K562 (cell line): ENCODE data around the gene EXOC3L1. TPM values are rescaled to one million over a fixed set of nuclear protein-coding genes. Genes with fewer than 3 reads are reported as not detected.

ENCODE experiments used
- ATAC-seq: fragments of 200-7000 bp; cut with Tn5 transposase; 3 replicates; pipeline ENCODE4 v1.9.1; 2020; ENCODE audit warnings: moderate library complexity
- BruUV-seq: library from RNA; stranded (reverse); fragments of 400-500 nt; replicated peaks from 2 replicates; lab custom pipeline; 2021; lab: Mats Ljungman, UMichigan
- CTCF ChIA-PET: fragments of 300-600 bp; formaldehyde crosslinking; extraction: SDS; loops from one replicate; lab custom pipeline; 2021; ENCODE audit warnings: low intra/inter-chr PET ratio; lab: Yijun Ruan, JAX
- POLR2A ChIA-PET: fragments of 300-600, 350-650 bp; sonication (Branson Sonifier 250); formaldehyde crosslinking; extraction: SDS; loops from one replicate; lab custom pipeline; 2021; ENCODE audit warnings: antibody characterized with exemption, inconsistent platforms; lab: Yijun Ruan, JAX
- DNase-seq, 4 experiments: peaks; one replicate each; pipeline versions ENCODE4 v3.0.0 to v3.0.0-alpha.2; 2011 to 2018; ENCODE audit warnings: low spot score in 3 of 4, mixed read lengths in 3 of 4; ENCODE audit errors: extremely low read depth in 1 of 4
- FAIRE-seq: peaks from 2 replicates; lab custom pipeline; 2011; peaks lifted over from hg19 to GRCh38; lab: Jason Lieb, UNC
- H2AFZ ChIP-seq: 2 replicates; pipeline ENCODE4 v1.6.0; 2011; ENCODE audit warnings: low read depth, low read length, control low read depth, inconsistent platforms
- H3K27ac ChIP-seq: fragments of 200-600 bp; 3 replicates; pipeline ENCODE4 v1.8.0; 2011; ENCODE audit warnings: low read depth, mild to moderate bottlenecking, control low read depth, inconsistent platforms, low read length, moderate library complexity, mixed read lengths; ENCODE audit errors: extremely low read depth
- H3K27me3 ChIP-seq, 2 experiments: fragments of 300-600 bp in 1 of 2; 2 replicates in 1 of 2; 3 replicates in 1 of 2; pipeline versions ENCODE4 v1.6.0 to v1.8.0; 2011; ENCODE audit warnings: inconsistent platforms in 2 of 2, low read length in 2 of 2, mild to moderate bottlenecking in 1 of 2, mixed read lengths in 1 of 2, moderate library complexity in 1 of 2; ENCODE audit not compliant: control insufficient read depth in 2 of 2, insufficient read depth in 2 of 2
- H3K36me3 ChIP-seq: fragments of 300-600 bp; 3 replicates; pipeline ENCODE4 v1.8.0; 2011; ENCODE audit warnings: mild to moderate bottlenecking, low read length, inconsistent platforms; ENCODE audit not compliant: control insufficient read depth, insufficient read depth
- H3K4me1 ChIP-seq, 2 experiments: fragments of 200-600 bp in 1 of 2; replicated peaks in 1 of 2; 2 replicates in 1 of 2; 3 replicates in 1 of 2; pipeline versions ENCODE4 v1.5.1 to v1.8.0; 2011; ENCODE audit warnings: inconsistent platforms in 2 of 2, low read length in 2 of 2, mild to moderate bottlenecking in 1 of 2, mixed read lengths in 1 of 2, moderate library complexity in 1 of 2; ENCODE audit not compliant: control insufficient read depth in 2 of 2, insufficient read depth in 2 of 2
- H3K4me2 ChIP-seq: 2 replicates; pipeline ENCODE4 v1.6.1; 2011; ENCODE audit warnings: low read length, control low read depth, inconsistent platforms, mixed read lengths; ENCODE audit not compliant: insufficient read depth
- H3K4me3 ChIP-seq: fragments of 200-600 bp; sonication (generic), shearing (Covaris generic); 2 replicates; pipeline ENCODE4 v1.5.1; 2016; ENCODE audit warnings: control low read depth, inconsistent platforms
- H3K79me2 ChIP-seq: fragments of 200-600 bp; 3 replicates; pipeline ENCODE4 v1.8.0; 2011; ENCODE audit warnings: low read length, inconsistent platforms; ENCODE audit not compliant: control insufficient read depth, insufficient read depth
- H3K9ac ChIP-seq, 2 experiments: 2 replicates each; pipeline versions ENCODE4 v1.6.0 to v1.6.1; 2011; ENCODE audit warnings: low read depth in 2 of 2, low read length in 2 of 2, control low read depth in 1 of 2, inconsistent platforms in 1 of 2, mild to moderate bottlenecking in 1 of 2, mixed read lengths in 1 of 2; ENCODE audit not compliant: insufficient read depth in 1 of 2
- H3K9me1 ChIP-seq: one replicate; pipeline ENCODE4 v1.6.0; 2011; ENCODE audit warnings: inconsistent platforms, mild to moderate bottlenecking, low read length, moderate library complexity; ENCODE audit not compliant: control insufficient read depth, insufficient read depth
- H3K9me3 ChIP-seq: replicated peaks from 2 replicates; pipeline ENCODE4 v1.5.1; 2011; ENCODE audit warnings: low read depth, low read length, inconsistent platforms; ENCODE audit not compliant: control insufficient read depth, insufficient read depth
- H4K20me1 ChIP-seq: replicated peaks from 2 replicates; pipeline ENCODE4 v1.6.1; 2011; ENCODE audit warnings: low read length, inconsistent platforms, mixed read lengths; ENCODE audit not compliant: control insufficient read depth, insufficient read depth
- NUFIP1 ChIP-seq: fragments of 450-650 bp; IDR thresholded peaks from 2 replicates; pipeline ENCODE4 v1.6.1; 2018; ENCODE audit not compliant: partially characterized antibody
- PRMT5 ChIP-seq: sonication (generic); formaldehyde crosslinking; IDR thresholded peaks from 2 replicates; pipeline ENCODE4 v1.5.0; 2020; ENCODE audit warnings: missing genetic modification reagents
- RAD21 ChIP-seq, 2 experiments: fragments of 250-450 bp in 1 of 2; fragments of 450-650 bp in 1 of 2; sonication (Bioruptor Pico) in 1 of 2; formaldehyde crosslinking in 1 of 2; IDR thresholded peaks in 1 of 2; conservative IDR thresholded peaks in 1 of 2; 2 replicates each; pipeline versions ENCODE4 v1.4.0 to v1.8.0; 2020 to 2022; ENCODE audit warnings: mild to moderate bottlenecking in 2 of 2, moderate library complexity in 1 of 2
- SAFB2 ChIP-seq: fragments of 200-400 bp; formaldehyde crosslinking; IDR thresholded peaks from 2 replicates; pipeline ENCODE4 v1.6.1; 2018; ENCODE audit warnings: borderline replicate concordance, low read length, low read depth, moderate library complexity; ENCODE audit not compliant: severe bottlenecking
- SMARCA5 ChIP-seq: fragments of 450-650 bp; IDR thresholded peaks from 2 replicates; pipeline ENCODE4 v1.6.1; 2016
- SMARCB1 ChIP-seq: IDR thresholded peaks from 2 replicates; pipeline ENCODE4 v1.6.1; 2011; ENCODE audit warnings: improper control_type of control experiment, low read depth; ENCODE audit not compliant: insufficient read length
- SRF ChIP-seq, 2 experiments: fragments of 250-450, 450-650 bp in 1 of 2; sonication (Bioruptor Pico) in 1 of 2; sonication (generic) in 1 of 2; formaldehyde crosslinking; IDR thresholded peaks; 2 replicates each; pipeline versions ENCODE4 v1.5.0 to v1.5.1; 2020 to 2022; ENCODE audit warnings: mild to moderate bottlenecking in 1 of 2, missing genetic modification reagents in 1 of 2
- ZNF197 ChIP-seq: fragments of 200-800 bp; sonication (Bioruptor generic); IDR thresholded peaks from 2 replicates; pipeline ENCODE4 v1.6.1; 2016; ENCODE audit warnings: low read depth, missing genetic modification characterization, missing compliant biosample characterization
- ZNF644 ChIP-seq: fragments of 200-800 bp; sonication (Bioruptor generic); IDR thresholded peaks from 2 replicates; pipeline ENCODE4 v1.6.1; 2016; ENCODE audit warnings: low read depth, missing genetic modification characterization, missing compliant biosample characterization
- ZNF696 ChIP-seq: fragments of 250-450 bp; sonication (Bioruptor Pico); conservative IDR thresholded peaks from 2 replicates; pipeline ENCODE4 v1.4.0; 2020; ENCODE audit warnings: mild to moderate bottlenecking, moderate library complexity
- ZSCAN32 ChIP-seq: fragments of 450-650 bp; formaldehyde crosslinking; IDR thresholded peaks from 2 replicates; pipeline ENCODE4 v1.4.0; 2020; ENCODE audit warnings: mild to moderate bottlenecking, moderate library complexity
- WGBS: fragments of 100-300 bp; shearing (Covaris generic); methylation state at CpG from one replicate; pipeline ENCODE4 v1.1.6; 2016; ENCODE audit warnings: low coverage, mixed read lengths; ENCODE audit not compliant: insufficient coverage; ENCODE audit errors: missing lambda C conversion rate; 5-methylcytosine and 5-hydroxymethylcytosine counted together
- in situ Hi-C: fragments of 300-500 bp; cut with MboI; formaldehyde crosslinking; loops from 4 replicates; pipeline ENCODE4 v1.15.0; 2018; ENCODE audit warnings: inconsistent platforms, mixed read lengths
- intact Hi-C: fragments of 100-400 bp; cut with micrococcal nuclease; formaldehyde crosslinking; loops from 2 replicates; pipeline ENCODE4 v1.14.2; 2022
- polyA plus RNA-seq, 8 experiments: library from polyadenylated mRNA; depleted of rRNA in 4 of 8; stranded (reverse) in 5 of 8; unstranded in 3 of 8; fragments of >200 nt; fragmentation: Nextera tagmentation in 2 of 8; fragmentation: Illumina TruSeq in 1 of 8; extraction: Ambion mirVana in 2 of 8; extraction: Trizol in 1 of 8; gene quantifications; 2 replicates each; pipeline versions ENCODE4 v1.2.1 to v1.2.3, GENCODE V29; 2011 to 2014; ENCODE audit warnings: inconsistent platforms in 1 of 8, missing spikeins in 1 of 8
- total RNA-seq, 7 experiments: library from RNA; depleted of rRNA in 6 of 7; stranded (reverse); fragments of >200 nt in 6 of 7; fragmentation: Illumina TruSeq in 2 of 7; extraction: Trizol in 2 of 7; gene quantifications; 2 replicates each; pipeline versions ENCODE4 v1.2.1 to v1.2.3, GENCODE V29; 2011 to 2021; ENCODE audit warnings: low replicate concordance in 1 of 7

EXOC3L1 gene
- total and polyA plus RNA-seq, 9 of the 15 experiments (the other 6 are each of a cell fraction or from before 2014, with no cell fraction given): 0.08 TPM; not detected in 8

DNA sequence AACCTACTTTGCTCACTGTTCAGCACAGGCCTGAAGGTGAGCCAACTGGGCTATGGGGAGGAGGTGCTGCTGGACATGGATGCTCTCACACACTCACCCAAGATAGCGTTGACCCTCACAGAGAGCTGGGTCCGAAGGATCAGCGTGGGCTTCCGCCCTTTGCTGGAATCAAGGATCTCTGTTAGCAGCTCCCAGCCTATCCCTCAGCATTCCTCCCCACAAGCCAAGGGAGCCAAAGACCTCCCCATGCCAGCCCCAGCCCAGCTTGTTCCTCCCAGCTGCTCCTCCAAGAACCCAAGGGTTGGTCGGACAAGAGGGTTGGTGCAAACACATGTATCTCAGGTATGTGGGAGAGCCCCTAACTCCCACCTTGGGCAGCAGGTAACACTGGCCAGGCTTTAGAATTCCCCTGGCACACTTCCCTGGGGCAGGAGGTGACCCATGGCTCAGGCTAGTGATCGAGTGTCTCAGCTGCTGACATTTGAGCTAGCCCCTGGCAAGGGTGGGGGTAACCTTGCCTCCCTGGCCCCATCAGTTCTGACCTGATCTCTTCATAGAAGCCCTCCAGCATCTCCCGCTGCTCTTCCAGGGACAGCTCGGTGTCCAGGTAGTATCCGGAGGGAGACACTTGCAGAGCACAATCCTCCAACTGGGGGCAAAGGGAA, 49.0 kb upstream of the EXOC3L1 start:
- peaks cover 48 to 57% of the 10 kb centered on the region in 2 experiments for H3K4me1 ChIP-seq

DNA sequence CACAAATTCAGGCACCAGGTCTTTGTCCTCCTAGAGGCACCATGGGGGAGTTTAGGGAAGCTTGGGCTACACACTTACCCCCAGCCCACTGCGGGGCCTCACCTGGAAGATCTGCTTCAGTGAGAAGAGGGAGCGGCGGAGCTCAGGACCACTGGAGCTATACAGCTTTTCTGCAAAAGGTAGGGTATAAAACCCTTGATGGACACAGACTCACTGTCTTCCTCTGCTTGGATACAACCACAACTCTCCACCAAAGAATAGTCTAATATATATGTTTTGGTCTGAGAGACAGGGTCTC, 48.3 kb upstream of the EXOC3L1 start:
- no peak for FAIRE-seq
- no peaks in the 10 kb centered on the region for H3K9me1 ChIP-seq
- intact Hi-C loops (loop anchor here (5.0 kb wide), 1 partner anchor 39 kb away; the partner anchor contains the start of gene PLEKHG4), in situ Hi-C loops (no loop called here)
- H3K4me2 ChIP-seq: no peak overlapping the region
- no peak for ATAC-seq
- H3K79me2 ChIP-seq: peaks cover 46% of the 10 kb centered on the region
- WGBS: 100% methylated on average over 3 of the region's 3 CpGs
- CTCF ChIA-PET: interaction anchor here (0.6 kb wide), 1 partner anchor 202 kb away, joined by 4 read pairs; no protein-coding TSS in a partner anchor
- H3K4me3 ChIP-seq: no peak overlapping the region
- DNase-seq: no peak
- H3K27me3 ChIP-seq: no peaks in the 10 kb centered on the region
- H3K9ac ChIP-seq: no peak overlapping the region
- no peak overlapping the region for H2AFZ ChIP-seq
- H3K9me3 ChIP-seq: no peaks in the 10 kb centered on the region
- H3K36me3 ChIP-seq: peaks cover 80% of the 10 kb centered on the region; the same call in 2 of the 3 replicates
- H3K27ac ChIP-seq: no peak overlapping the region
- peaks cover 41 to 50% of the 10 kb centered on the region in 2 experiments for H3K4me1 ChIP-seq
- POLR2A ChIA-PET: interaction anchor here (0.6 to 4.3 kb wide), 3 partner anchors 9 to 360 kb away, joined by 3 to 31 read pairs (median 5); partner anchors contain the start of genes FHOD1 and TMEM208
- peaks cover 4% of the 10 kb centered on the region for H4K20me1 ChIP-seq
- TF ChIP-seq ZNF696 (CRISPR knock-in tag) (no peak), ZSCAN32 (no peak), SRF (CRISPR knock-in tag; IDR thresholded peaks at IDR 0.05) (no peak), SMARCA5 (no peak), ZNF644 (tag) (no peak), SMARCB1 (no peak)
- no TSS peak for BruUV-seq

More for the DNA sequence above, 49.0 kb upstream of the EXOC3L1 start:
- ChIA-PET POLR2A (interaction anchor here (0.6 to 4.3 kb wide), 4 partner anchors 9 to 359 kb away, joined by 3 to 31 read pairs (median 4); partner anchors contain the start of genes FHOD1 and TMEM208), CTCF (interaction anchor here (0.6 kb wide), 1 partner anchor 203 kb away, joined by 4 read pairs; no protein-coding TSS in a partner anchor)
- ATAC-seq (no peak), FAIRE-seq (no peak), DNase-seq (no peak)
- BruUV-seq: no TSS peak
- H3K9ac ChIP-seq: peak overlapping the region in 1 of 2 experiments; percentile 9; a peak in 2 of 4 replicates
- intact Hi-C loops (loop anchor here (5.0 kb wide), 1 partner anchor 38 kb away; the partner anchor contains the start of gene PLEKHG4), in situ Hi-C loops (no loop called here)
- peaks cover 4% of the 10 kb centered on the region for H4K20me1 ChIP-seq
- H2AFZ ChIP-seq: no peak overlapping the region
- H3K9me1 ChIP-seq: no peaks in the 10 kb centered on the region
- no peak overlapping the region for H3K27ac ChIP-seq
- no peaks in the 10 kb centered on the region for H3K9me3 ChIP-seq
- H3K4me3 ChIP-seq: no peak overlapping the region
- H3K4me2 ChIP-seq: no peak overlapping the region
- H3K36me3 ChIP-seq: peaks cover 79% of the 10 kb centered on the region; the same call in 2 of the 3 replicates
- H3K27me3 ChIP-seq: no peaks in the 10 kb centered on the region
- peaks cover 53% of the 10 kb centered on the region for H3K79me2 ChIP-seq
- TF ChIP-seq NUFIP1: no peak
- no peak for TF ChIP-seq RAD21 (CRISPR knock-in tag; conservative IDR thresholded peaks at IDR 0.05 in 1 of 2, IDR thresholded peaks at IDR 0.05 in 1 of 2)
- no peak for TF ChIP-seq PRMT5 (CRISPR knock-in tag)
- TF ChIP-seq ZNF197: no peak
- TF ChIP-seq SAFB2: no peak
- no peak for TF ChIP-seq SMARCB1
- 97% methylated on average over 9 of the region's 9 CpGs for WGBS
